HepG2 (cell line): Measurements from ENCODE around the gene KRT33A. TPM values are rescaled to one million over a fixed set of nuclear protein-coding genes. Genes with fewer than 3 reads are reported as not detected.

ENCODE experiments used
- ATAC-seq: fragments of 200-7000 bp; cut with Tn5 transposase; 3 replicates; pipeline ENCODE4 v1.9.1; 2020; ENCODE audit warnings: mild to moderate bottlenecking, moderate library complexity
- BruUV-seq: library from RNA; stranded (reverse); fragments of 400-500 nt; replicated peaks from 2 replicates; lab custom pipeline; 2021; lab: Mats Ljungman, UMichigan
- CTCF ChIA-PET: fragments of 300-600 bp; formaldehyde crosslinking; extraction: SDS; loops from one replicate; lab custom pipeline; 2021; ENCODE audit warnings: low total read pairs, inconsistent platforms, low intra/inter-chr PET ratio; lab: Yijun Ruan, JAX
- POLR2A ChIA-PET: fragments of 350-600 bp; sonication (Branson Sonifier 250); formaldehyde crosslinking; loops from one replicate; lab custom pipeline; 2020; ENCODE audit warnings: antibody characterized with exemption, inconsistent platforms; lab: Yijun Ruan, JAX
- DNase-seq: peaks from one replicate; pipeline ENCODE4 v3.0.0-alpha.2; 2015; ENCODE audit warnings: low spot score
- FAIRE-seq: peaks from 3 replicates; lab custom pipeline; 2011; peaks lifted over from hg19 to GRCh38; lab: Jason Lieb, UNC
- H2AFZ ChIP-seq: one replicate; pipeline ENCODE4 v1.6.1; 2011; ENCODE audit warnings: low read length, inconsistent platforms
- H3K27ac ChIP-seq: fragments of 300-600 bp; 3 replicates; pipeline ENCODE4 v1.8.0; 2011; ENCODE audit warnings: mixed run types, mild to moderate bottlenecking, mixed read lengths, low read length, inconsistent platforms; ENCODE audit not compliant: insufficient read depth; ENCODE audit errors: extremely low read length
- H3K27me3 ChIP-seq, 2 experiments: fragments of 200-600 bp in 1 of 2; 2 replicates in 1 of 2; 3 replicates in 1 of 2; pipeline versions ENCODE4 v1.6.0 to v1.8.0; 2011; ENCODE audit warnings: low read length in 2 of 2, mild to moderate bottlenecking in 2 of 2, moderate library complexity in 2 of 2, inconsistent platforms in 1 of 2; ENCODE audit not compliant: insufficient read depth in 2 of 2, control insufficient read depth in 1 of 2
- H3K36me3 ChIP-seq, 2 experiments: fragments of 200-600 bp in 1 of 2; replicated peaks in 1 of 2; 2 replicates in 1 of 2; 3 replicates in 1 of 2; pipeline versions ENCODE4 v1.5.1 to v1.8.0; 2011; ENCODE audit warnings: low read length in 2 of 2, inconsistent platforms in 1 of 2; ENCODE audit not compliant: insufficient read depth in 2 of 2, control insufficient read depth in 1 of 2
- H3K4me1 ChIP-seq: 2 replicates; pipeline ENCODE4 v1.5.1; 2012; ENCODE audit warnings: low read length, inconsistent platforms; ENCODE audit not compliant: insufficient read depth
- H3K4me2 ChIP-seq: 2 replicates; pipeline ENCODE4 v1.6.0; 2011; ENCODE audit warnings: low read depth, low read length, inconsistent platforms
- H3K4me3 ChIP-seq, 3 experiments: fragments of 200-600 bp in 1 of 3; sonication (generic), shearing (Covaris generic) in 1 of 3; replicated peaks in 1 of 3; 2 replicates each; pipeline ENCODE4 v1.5.1; 2011 to 2016; ENCODE audit warnings: low read length in 3 of 3, inconsistent platforms in 2 of 3, low read depth in 2 of 3, mild to moderate bottlenecking in 2 of 3, control low read depth in 1 of 3, mixed read lengths in 1 of 3; ENCODE audit not compliant: insufficient read depth in 1 of 3
- H3K79me2 ChIP-seq: one replicate; pipeline ENCODE4 v1.6.1; 2011; ENCODE audit warnings: low read length, inconsistent platforms; ENCODE audit not compliant: insufficient read depth
- H3K9ac ChIP-seq: 2 replicates; pipeline ENCODE4 v1.6.0; 2011; ENCODE audit warnings: mild to moderate bottlenecking, low read depth, low read length, inconsistent platforms; ENCODE audit not compliant: insufficient read depth
- H3K9me3 ChIP-seq: 2 replicates; pipeline ENCODE4 v1.5.1; 2012; ENCODE audit warnings: mild to moderate bottlenecking, low read length
- H4K20me1 ChIP-seq: 2 replicates; pipeline ENCODE4 v1.6.0; 2011; ENCODE audit warnings: inconsistent platforms, mild to moderate bottlenecking, low read length, moderate library complexity; ENCODE audit not compliant: insufficient read depth
- BHLHE40 ChIP-seq: IDR thresholded peaks from 2 replicates; pipeline ENCODE4 v1.6.1; 2011; ENCODE audit warnings: low read length, improper control_type of control experiment
- FIP1L1 ChIP-seq: fragments of 200-400 bp; formaldehyde crosslinking; IDR thresholded peaks from 2 replicates; pipeline ENCODE4 v1.6.1; 2018; ENCODE audit warnings: low read depth, mild to moderate bottlenecking, low read length, moderate library complexity, borderline replicate concordance; ENCODE audit not compliant: insufficient read depth
- FOXO1 ChIP-seq: sonication (generic); formaldehyde crosslinking; IDR thresholded peaks from 2 replicates; pipeline ENCODE4 v1.4.0; 2020; ENCODE audit warnings: missing genetic modification reagents
- HNRNPK ChIP-seq: fragments of 200-400 bp; formaldehyde crosslinking; IDR thresholded peaks from 2 replicates; pipeline ENCODE4 v1.6.1; 2018; ENCODE audit warnings: low read length, low read depth, moderate library complexity, mild to moderate bottlenecking; ENCODE audit not compliant: poor library complexity, severe bottlenecking
- KDM1A ChIP-seq: IDR thresholded peaks from 2 replicates; pipeline ENCODE4 v1.6.1; 2016; ENCODE audit warnings: missing compliant biosample characterization
- NFKBIZ ChIP-seq: IDR thresholded peaks from 2 replicates; pipeline ENCODE4 v1.6.1; 2018; ENCODE audit warnings: missing genetic modification reagents, missing compliant biosample characterization
- PAF1 ChIP-seq: IDR thresholded peaks from 2 replicates; pipeline ENCODE4 v1.6.1; 2016; ENCODE audit warnings: missing genetic modification reagents, missing compliant biosample characterization
- PPARG ChIP-seq: conservative IDR thresholded peaks from 2 replicates; pipeline ENCODE4 v1.6.1; 2016; ENCODE audit warnings: missing biosample characterization, missing genetic modification reagents
- RXRB ChIP-seq: IDR thresholded peaks from 2 replicates; pipeline ENCODE4 v1.6.1; 2016; ENCODE audit warnings: borderline replicate concordance, missing genetic modification reagents, missing compliant biosample characterization
- SMYD3 ChIP-seq: sonication (generic); formaldehyde crosslinking; IDR thresholded peaks from 2 replicates; pipeline ENCODE4 v1.8.1; 2023; ENCODE audit warnings: mild to moderate bottlenecking, missing genetic modification reagents
- ZNF282 ChIP-seq: fragments of 450-650 bp; IDR thresholded peaks from 2 replicates; pipeline ENCODE4 v1.6.1; 2018; ENCODE audit not compliant: partially characterized antibody
- ZNF567 ChIP-seq: sonication (generic); formaldehyde crosslinking; IDR thresholded peaks from 2 replicates; pipeline ENCODE4 v1.8.1; 2023; ENCODE audit warnings: mild to moderate bottlenecking, missing genetic modification reagents, borderline replicate concordance
- ZNF703 ChIP-seq: sonication (generic); formaldehyde crosslinking; IDR thresholded peaks from 2 replicates; pipeline ENCODE4 v1.5.1; 2020; ENCODE audit warnings: missing genetic modification reagents, mild to moderate bottlenecking, moderate library complexity, borderline replicate concordance
- ZNF792 ChIP-seq: IDR thresholded peaks from 2 replicates; pipeline ENCODE4 v1.6.1; 2016
- ZNF850 ChIP-seq: sonication (generic); formaldehyde crosslinking; conservative IDR thresholded peaks from 2 replicates; pipeline ENCODE4 v1.9.0; 2021; ENCODE audit warnings: mild to moderate bottlenecking, missing genetic modification reagents
- WGBS: methylation state at CpG from one replicate; pipeline ENCODE4 v1.1.6; 2017; ENCODE audit warnings: low lambda C conversion rate; 5-methylcytosine and 5-hydroxymethylcytosine counted together
- in situ Hi-C: cut with HindIII; loops from 2 replicates; pipeline ENCODE4 v1.10.0; 2017; ENCODE audit warnings: low pct_unique_long_range_greater_than_20kb; ENCODE audit not compliant: extremely low pct_ligation_motif_present
- intact Hi-C: fragments of 100-400 bp; cut with micrococcal nuclease; formaldehyde crosslinking; loops from one replicate; pipeline ENCODE4 v1.10.0; 2022; ENCODE audit not compliant: unreplicated experiment
- polyA plus RNA-seq, 8 experiments: library from polyadenylated mRNA; depleted of rRNA in 3 of 8; stranded (reverse) in 7 of 8; unstranded in 1 of 8; fragments of >200 nt; fragmentation: Illumina TruSeq in 4 of 8; extraction: Trizol in 4 of 8; gene quantifications; 2 replicates each; pipeline versions ENCODE4 v1.2.1 to v1.2.3, GENCODE V29; 2011 to 2016; ENCODE audit warnings: low read depth in 4 of 8, missing spikeins in 1 of 8, mixed read lengths in 1 of 8; ENCODE audit not compliant: insufficient read depth in 1 of 8
- total RNA-seq, 5 experiments: library from RNA; depleted of rRNA; stranded (reverse); fragments of >200 nt; fragmentation: Illumina TruSeq; extraction: Trizol; gene quantifications; 2 replicates each; pipeline ENCODE4 v1.2.3, GENCODE V29; 2016; ENCODE audit warnings: low read depth in 1 of 5
- TF ChIP-seq, protein P1 (sequence below): sonication (generic); formaldehyde crosslinking; IDR thresholded peaks from 2 replicates; pipeline ENCODE4 v1.4.0; 2020; ENCODE audit warnings: missing genetic modification reagents
- TF ChIP-seq, protein P2 (sequence below), 2 experiments: IDR thresholded peaks; 2 replicates each; pipeline ENCODE4 v1.6.1; 2011 to 2012; ENCODE audit warnings: low read length in 2 of 2, borderline replicate concordance in 1 of 2, low read depth in 1 of 2, mild to moderate bottlenecking in 1 of 2, moderate library complexity in 1 of 2

Gene KRT33A
- total and polyA plus RNA-seq, 2 of the 13 experiments (the other 11 are each of a cell fraction or from before 2014, with no cell fraction given) = not detected

DNA sequence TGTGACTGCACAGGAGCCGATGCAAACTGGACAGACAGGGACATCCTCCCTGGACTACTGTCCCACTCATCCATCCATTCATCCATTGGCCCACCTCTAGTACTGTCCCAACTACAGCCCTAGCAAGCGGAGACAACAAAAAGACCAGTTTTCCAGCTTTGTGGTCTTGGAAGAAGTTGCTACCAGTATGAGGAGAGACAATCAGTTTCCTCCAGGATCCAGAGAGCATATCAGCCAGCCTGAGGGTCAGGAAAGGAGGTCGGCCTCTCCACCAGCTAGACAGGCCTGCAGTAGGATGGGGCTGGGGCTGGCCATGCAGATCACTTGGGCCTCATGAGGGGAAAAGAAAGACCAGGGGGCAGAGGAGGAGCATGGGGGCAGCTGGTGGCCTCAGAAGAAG, 16.8 kb downstream of the KRT33A start:
- Histone ChIP-seq H3K4me3 (no peak overlapping the region), H3K36me3 (no peaks in the 10 kb centered on the region), H3K4me1 (no peaks in the 10 kb centered on the region), H3K27me3 (peaks cover 0 to 13% of the 10 kb centered on the region in 2 experiments; a peak in 3 of 5 replicates), H3K79me2 (no peaks in the 10 kb centered on the region), H3K9me3 (no peaks in the 10 kb centered on the region), H3K4me2 (no peak overlapping the region), H2AFZ (no peak overlapping the region), H3K9ac (no peak overlapping the region), H3K27ac (no peak overlapping the region), H4K20me1 (no peaks in the 10 kb centered on the region)
- no peak for ATAC-seq
- FAIRE-seq = no peak
- TF ChIP-seq ZNF792 (CRISPR knock-in tag) = no peak
- TF ChIP-seq RXRB (CRISPR knock-in tag) = no peak
- TF ChIP-seq NFKBIZ (CRISPR knock-in tag) = no peak
- TF ChIP-seq, protein P1, sequence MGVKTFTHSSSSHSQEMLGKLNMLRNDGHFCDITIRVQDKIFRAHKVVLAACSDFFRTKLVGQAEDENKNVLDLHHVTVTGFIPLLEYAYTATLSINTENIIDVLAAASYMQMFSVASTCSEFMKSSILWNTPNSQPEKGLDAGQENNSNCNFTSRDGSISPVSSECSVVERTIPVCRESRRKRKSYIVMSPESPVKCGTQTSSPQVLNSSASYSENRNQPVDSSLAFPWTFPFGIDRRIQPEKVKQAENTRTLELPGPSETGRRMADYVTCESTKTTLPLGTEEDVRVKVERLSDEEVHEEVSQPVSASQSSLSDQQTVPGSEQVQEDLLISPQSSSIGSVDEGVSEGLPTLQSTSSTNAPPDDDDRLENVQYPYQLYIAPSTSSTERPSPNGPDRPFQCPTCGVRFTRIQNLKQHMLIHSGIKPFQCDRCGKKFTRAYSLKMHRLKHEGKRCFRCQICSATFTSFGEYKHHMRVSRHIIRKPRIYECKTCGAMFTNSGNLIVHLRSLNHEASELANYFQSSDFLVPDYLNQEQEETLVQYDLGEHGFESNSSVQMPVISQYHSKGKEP (CRISPR knock-in tag) = no peak
- no peak for TF ChIP-seq ZNF282
- no peak for TF ChIP-seq ZNF703
- TF ChIP-seq KDM1A (CRISPR knock-in tag) = no peak
- no peak for TF ChIP-seq PAF1
- TF ChIP-seq HNRNPK = no peak
- no peak for TF ChIP-seq ZNF567
- no peak for TF ChIP-seq PPARG (CRISPR knock-in tag)
- no peak for TF ChIP-seq FIP1L1
- no peak for TF ChIP-seq FOXO1 (CRISPR knock-in tag)
- TF ChIP-seq, protein P2, sequence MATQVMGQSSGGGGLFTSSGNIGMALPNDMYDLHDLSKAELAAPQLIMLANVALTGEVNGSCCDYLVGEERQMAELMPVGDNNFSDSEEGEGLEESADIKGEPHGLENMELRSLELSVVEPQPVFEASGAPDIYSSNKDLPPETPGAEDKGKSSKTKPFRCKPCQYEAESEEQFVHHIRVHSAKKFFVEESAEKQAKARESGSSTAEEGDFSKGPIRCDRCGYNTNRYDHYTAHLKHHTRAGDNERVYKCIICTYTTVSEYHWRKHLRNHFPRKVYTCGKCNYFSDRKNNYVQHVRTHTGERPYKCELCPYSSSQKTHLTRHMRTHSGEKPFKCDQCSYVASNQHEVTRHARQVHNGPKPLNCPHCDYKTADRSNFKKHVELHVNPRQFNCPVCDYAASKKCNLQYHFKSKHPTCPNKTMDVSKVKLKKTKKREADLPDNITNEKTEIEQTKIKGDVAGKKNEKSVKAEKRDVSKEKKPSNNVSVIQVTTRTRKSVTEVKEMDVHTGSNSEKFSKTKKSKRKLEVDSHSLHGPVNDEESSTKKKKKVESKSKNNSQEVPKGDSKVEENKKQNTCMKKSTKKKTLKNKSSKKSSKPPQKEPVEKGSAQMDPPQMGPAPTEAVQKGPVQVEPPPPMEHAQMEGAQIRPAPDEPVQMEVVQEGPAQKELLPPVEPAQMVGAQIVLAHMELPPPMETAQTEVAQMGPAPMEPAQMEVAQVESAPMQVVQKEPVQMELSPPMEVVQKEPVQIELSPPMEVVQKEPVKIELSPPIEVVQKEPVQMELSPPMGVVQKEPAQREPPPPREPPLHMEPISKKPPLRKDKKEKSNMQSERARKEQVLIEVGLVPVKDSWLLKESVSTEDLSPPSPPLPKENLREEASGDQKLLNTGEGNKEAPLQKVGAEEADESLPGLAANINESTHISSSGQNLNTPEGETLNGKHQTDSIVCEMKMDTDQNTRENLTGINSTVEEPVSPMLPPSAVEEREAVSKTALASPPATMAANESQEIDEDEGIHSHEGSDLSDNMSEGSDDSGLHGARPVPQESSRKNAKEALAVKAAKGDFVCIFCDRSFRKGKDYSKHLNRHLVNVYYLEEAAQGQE (IDR thresholded peaks at IDR 0.05; ENCODE audit: borderline replicate concordance in 1 of 2, low read depth in 1 of 2, low read length in 2 of 2) = no peak
- TF ChIP-seq BHLHE40 = no peak
- TF ChIP-seq SMYD3 (CRISPR knock-in tag) = no peak
- TF ChIP-seq ZNF850 (CRISPR knock-in tag) = no peak
- no TSS peak for BruUV-seq
- POLR2A ChIA-PET = no interaction called here
- WGBS = 36% methylated on average over 3 of the region's 3 CpGs
- in situ Hi-C loops = no loop called here
- DNase-seq = no peak
- CTCF ChIA-PET = no interaction called here
- intact Hi-C loops = no loop called here
